LNCaP clone FGC (cell line): ENCODE results near the gene C1orf159.

Source experiments
- DNase-seq: peaks from one replicate; pipeline ENCODE4 v3.0.0-alpha.2; 2011; ENCODE audit warnings: low read depth
- H3K4me3 ChIP-seq: 2 replicates; pipeline ENCODE4 v1.5.1; 2011; ENCODE audit warnings: mild to moderate bottlenecking, low read depth, low read length, control low read depth
- CTCF ChIP-seq: IDR thresholded peaks from 2 replicates; pipeline ENCODE4 v1.5.1; 2012; ENCODE audit warnings: mild to moderate bottlenecking; ENCODE audit not compliant: control insufficient read depth, insufficient read depth; ENCODE audit errors: extremely low read depth

C1orf159 gene

DNA sequence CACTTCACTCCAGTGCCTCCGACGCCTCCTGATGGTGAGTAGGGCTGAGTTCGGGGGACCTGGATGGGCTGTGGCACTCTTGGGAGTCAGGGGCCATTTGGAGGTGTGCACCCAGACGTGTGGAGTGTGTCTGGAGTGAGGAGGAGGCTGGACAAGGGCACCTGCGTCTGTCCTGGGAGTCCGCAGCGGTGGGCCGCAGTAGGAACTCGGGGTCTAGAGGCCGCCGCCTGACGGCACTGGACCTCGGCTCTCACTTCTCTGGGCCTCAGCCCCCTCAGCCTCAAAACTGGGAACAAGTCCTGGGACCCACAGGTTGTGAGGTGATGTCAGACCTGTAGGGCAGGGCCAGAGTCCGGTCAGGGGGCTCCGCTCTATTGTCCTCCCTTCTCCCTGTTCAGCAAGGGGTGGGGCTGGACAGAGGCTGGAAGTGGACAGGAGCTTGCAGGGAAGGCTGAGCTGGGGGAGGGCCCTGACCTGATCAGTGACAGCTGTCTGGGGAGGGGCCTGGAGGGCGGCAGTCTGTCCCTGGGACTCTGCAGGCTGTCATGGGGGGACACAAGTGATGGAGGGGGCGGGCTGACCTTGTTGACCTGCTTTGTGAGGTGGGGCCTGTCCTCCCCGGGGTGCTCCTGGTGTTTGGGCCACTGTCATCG lies 80.5 kb downstream of the C1orf159 start:
- no peak overlapping the region for H3K4me3 ChIP-seq
- no peak for TF ChIP-seq CTCF
- DNase-seq = no peak

GRCh38 chr1:1034439-1034781 lies 81.5 kb downstream of the C1orf159 start:
- no peak for TF ChIP-seq CTCF
- no peak overlapping the region for H3K4me3 ChIP-seq
- no peak for DNase-seq

DNA sequence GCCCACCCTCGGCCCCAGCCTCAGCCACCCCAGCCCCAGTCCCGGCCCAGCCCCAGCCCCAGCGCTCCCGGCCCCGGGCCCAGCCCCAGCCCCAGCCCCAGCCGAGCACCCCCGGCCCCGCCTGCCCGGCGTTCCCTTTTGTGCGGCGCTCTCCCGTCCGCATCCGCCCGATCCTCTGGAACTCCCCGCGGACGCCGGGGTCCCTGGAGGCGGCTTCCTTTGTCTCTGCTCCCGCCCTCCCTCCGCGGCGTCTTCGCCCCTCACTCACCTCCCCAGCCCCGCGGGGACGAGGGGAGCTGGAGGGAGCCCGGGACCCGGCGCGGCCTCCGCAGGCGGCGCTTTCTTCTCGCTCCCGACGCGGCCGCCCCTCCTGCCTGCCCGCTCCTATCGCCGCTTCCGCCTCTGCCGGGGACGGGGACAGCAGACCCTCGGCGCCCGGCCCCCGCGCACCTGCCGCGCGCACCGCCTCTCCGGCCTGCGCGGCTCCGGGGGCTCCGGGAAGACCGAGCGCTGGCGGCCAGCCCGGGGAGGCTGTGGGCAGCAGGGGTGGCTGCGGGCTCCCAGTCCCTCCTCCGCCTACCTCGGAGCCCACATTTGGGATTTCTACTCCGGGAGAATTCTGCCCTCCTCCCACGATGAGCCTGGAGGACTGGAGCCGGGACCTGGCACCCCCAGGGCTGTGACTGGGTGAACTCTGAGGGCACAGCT lies 82.0 kb downstream of the C1orf159 start:
- no peak overlapping the region for H3K4me3 ChIP-seq
- DNase-seq = no peak
- TF ChIP-seq CTCF = no peak

GRCh38 chr1:1033009-1033587 lies 82.8 kb downstream of the C1orf159 start:
- 0 out of 2 replicates have a peak overlapping the region, but pooled peaks have one; percentile 4 for H3K4me3 ChIP-seq
- no peak for DNase-seq
- peak; percentile 40 for TF ChIP-seq CTCF

GRCh38 chr1:1032424-1032823 lies 83.5 kb downstream of the C1orf159 start:
- no peak for TF ChIP-seq CTCF
- no peak for DNase-seq
- no peak overlapping the region for H3K4me3 ChIP-seq
